HG02759 (cell line): ENCODE measurements around the gene MT2A.

ENCODE experiments used
- ATAC-seq: cut with Tn5 transposase; IDR thresholded peaks from one replicate; pipeline ENCODE4 v1.9.1; 2021; ENCODE audit warnings: mild to moderate bottlenecking, moderate library complexity; ENCODE audit not compliant: unreplicated experiment

The MT2A gene

DNA sequence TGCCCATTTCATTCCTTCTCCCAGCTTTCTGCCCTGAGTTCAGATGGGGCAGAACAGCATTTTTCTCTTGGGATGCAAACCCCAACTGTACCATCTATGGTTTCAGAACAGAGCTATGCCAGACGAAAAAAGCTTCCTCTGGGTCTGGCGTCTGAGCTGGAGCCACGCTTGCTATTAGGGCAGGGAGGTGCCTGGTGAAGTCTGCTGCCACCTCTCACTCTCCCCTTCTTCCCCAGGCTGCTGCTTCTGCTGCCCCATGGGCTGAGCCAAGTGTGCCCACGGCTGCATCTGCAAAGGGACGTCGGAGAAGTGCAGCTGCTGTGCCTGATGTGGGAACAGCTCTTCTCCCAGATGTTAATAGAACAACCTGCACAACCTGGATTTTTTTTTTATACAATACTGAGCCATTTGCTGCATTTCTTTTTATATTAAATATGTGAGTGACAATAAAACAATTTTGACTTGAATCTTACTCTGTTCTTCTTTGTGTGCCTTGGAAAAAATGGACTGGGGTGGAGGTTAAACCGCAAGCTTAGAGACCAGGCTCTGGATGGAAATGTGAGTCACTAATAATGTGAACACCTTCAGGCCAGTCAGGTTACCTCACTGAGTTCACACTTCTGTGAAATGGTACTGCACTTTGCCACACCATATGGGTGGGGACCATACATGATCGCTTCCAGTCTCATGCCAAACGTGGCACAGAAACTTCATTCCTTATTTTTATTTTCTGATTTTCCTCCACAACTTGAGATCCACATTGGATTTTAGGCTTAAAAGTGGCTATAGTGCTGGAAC, 28.4 kb downstream of the MT2A start:
- no peak for ATAC-seq

GRCh38 chr16:56637814-56638750, 29.7 kb downstream of the MT2A start, which contains the start of gene MT1A:
TSS of gene MT1A (plus strand) at chr16:56638666. CDS start at chr16:56638739, 73 bp downstream.
- ATAC-seq: no peak

DNA sequence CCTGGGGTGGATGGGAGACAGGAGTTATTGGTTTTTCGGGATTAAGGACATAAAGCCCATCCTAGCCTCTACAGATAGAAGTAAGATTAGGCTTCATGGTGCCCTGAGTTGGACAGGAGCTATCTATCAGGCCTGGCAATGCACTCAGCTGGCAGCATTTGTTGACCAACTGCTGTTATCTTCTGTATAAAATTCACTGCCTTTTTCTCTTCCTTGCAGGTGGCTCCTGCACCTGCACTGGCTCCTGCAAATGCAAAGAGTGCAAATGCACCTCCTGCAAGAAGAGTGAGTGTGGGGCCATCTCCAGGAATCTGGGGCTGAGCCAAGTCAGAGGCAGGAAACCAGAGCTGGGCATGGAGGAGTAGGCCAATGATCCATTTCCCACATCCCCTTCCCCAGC, 30.7 kb downstream of the MT2A start:
- ATAC-seq: no peak

- no peak for ATAC-seq
These were observed 31.7 kb downstream of the MT2A start for GRCh38 chr16:56640076-56640475.

DNA sequence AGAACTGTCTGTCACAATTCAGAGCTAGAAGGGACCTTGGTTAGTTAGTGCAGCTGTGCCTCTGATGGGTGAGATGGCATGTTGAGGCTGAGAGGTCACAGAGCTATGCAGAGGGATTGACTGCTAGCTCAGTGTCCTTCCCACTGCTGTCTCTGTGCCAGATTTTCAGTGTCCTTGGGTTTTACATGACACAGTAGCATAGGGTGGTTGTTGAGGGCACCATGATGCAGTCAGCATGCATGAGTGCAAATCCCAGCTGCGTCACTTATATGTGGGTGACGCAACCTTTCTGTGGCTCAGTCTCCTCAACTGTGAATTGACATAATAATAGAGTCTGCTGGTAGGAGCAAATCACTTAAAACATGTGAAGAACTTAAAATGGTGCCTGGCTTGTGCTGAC, 32.8 kb downstream of the MT2A start:
- no peak for ATAC-seq

GRCh38 chr16:56643080-56643778, 34.8 kb downstream of the MT2A start:
- peak; percentile 94 for ATAC-seq

DNA sequence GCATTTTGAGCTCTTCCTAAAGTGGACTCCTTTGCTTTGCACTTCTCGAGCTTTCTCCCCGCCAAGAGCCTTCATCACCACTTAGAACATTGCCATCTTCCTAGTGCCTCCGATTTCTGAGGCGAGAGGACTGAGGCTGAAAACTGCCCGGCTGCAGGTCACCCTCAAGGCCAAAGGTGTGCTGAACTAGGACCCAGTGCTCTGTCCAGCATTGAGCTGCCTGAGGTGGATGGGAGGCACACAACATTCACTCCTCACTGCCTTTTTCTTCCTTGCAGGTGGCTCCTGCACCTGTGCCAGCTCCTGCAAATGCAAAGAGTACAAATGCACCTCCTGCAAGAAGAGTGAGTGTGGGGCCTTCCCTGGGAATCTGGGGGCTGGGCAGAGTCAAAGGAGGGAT, 35.4 kb downstream of the MT2A start:
- ATAC-seq: no peak

GRCh38 chr16:56645311-56645710, 36.9 kb downstream of the MT2A start:
- no peak for ATAC-seq

DNA sequence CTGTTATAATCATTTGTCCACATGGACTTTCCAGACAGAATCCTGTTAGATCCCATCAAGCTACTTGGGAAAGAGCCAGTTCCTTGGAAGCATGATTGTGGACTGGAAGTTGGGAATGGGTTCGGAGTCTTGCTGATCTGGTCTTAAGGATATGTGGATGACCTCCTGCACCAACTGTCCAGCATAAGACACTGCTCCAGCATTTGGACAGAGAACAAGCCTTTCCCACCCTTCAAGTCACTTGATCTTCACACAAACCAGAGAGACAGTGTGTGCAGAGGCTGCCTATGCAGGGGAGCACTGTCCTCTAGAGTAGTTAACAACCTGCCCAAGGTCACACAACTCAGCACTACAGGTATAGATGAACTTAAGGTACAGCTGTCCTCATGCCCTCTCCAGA, 37.5 kb downstream of the MT2A start:
- no peak for ATAC-seq

DNA sequence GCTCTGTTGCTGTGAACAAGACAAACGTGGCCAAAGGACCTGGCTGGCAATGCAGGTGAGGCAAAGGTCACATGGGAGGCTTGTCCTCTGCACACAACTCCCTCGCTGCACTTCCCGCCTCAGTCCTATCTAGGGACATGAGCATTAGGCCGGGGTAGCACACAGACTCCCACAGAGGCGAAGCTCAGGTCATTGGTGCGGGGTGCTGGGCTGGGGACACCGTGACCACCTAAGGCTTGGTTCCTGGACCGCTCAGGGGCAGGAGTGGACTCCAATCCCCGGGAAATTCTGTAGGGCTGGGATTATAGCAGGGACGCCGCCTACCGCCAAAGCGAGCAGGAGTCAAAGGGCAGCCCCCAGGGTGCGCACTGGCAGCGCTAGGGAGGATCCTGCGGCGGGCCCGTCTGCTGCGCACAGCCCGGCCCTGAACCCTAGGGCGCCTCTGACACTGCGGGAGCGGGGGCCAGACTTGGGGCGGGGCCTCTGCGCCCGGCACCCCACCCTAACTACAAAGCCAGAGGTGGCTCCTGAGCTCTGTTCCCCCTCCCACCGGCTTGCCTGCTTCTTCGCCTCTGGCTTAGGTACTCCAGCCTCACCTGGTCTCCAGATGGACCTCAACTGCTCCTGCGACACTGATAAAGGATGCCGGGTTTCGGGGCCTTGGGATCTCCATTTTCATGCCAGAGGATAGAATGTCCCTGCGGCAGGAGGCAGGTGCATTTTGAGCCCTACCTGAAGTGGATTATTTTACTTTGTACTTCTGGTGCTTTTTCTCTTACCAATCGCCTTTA, 39.5 kb downstream of the MT2A start:
- no peak for ATAC-seq

DNA sequence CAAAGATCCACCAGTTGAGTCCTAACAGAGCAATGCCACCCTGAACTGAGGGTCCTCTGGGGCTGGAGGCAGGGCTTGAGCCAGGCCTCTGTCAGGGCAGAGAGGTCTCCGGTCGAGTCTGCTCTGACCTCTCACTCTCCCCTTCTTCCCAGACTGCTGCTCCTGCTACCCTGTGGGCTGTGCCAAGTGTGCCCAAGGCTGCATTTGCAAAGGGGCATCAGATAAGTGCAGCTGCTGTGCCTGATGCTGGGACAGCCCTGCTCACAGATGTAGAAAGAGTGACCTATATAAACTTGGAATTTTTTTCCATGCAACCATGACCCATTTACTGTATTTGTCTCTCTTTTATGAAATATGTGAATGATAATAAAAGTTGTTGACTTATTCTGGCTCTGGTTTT, 40.9 kb downstream of the MT2A start:
- ATAC-seq: no peak

DNA sequence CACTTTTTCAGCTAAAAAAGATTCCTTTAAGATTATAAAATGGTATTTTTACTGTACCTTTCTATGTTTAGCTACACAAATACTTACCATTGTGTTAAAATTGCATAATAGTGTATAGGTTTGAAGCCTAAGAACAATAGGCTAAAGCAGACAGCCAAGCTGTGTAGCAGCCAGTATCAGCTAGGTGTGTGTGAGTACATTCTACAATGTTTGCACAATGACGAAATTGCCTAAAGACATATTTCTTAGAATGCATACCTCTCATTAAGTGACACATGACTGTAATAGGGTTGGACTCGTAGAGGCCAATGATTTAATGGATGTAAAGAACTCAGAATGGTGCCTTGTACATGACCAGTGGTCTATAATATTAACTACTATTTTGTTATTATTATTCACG, 41.4 kb downstream of the MT2A start:
- no peak for ATAC-seq

- ATAC-seq: no peak
These were observed 43.2 kb downstream of the MT2A start, which contains the start of gene MT1B for GRCh38 chr16:56651586-56651985. TSS of gene MT1B (plus strand) at chr16:56651886. CDS start at chr16:56651954, 68 bp downstream.

GRCh38 chr16:56652600-56652999, 44.2 kb downstream of the MT2A start:
- no peak for ATAC-seq

GRCh38 chr16:56653218-56653617, 44.8 kb downstream of the MT2A start:
- ATAC-seq: no peak

DNA sequence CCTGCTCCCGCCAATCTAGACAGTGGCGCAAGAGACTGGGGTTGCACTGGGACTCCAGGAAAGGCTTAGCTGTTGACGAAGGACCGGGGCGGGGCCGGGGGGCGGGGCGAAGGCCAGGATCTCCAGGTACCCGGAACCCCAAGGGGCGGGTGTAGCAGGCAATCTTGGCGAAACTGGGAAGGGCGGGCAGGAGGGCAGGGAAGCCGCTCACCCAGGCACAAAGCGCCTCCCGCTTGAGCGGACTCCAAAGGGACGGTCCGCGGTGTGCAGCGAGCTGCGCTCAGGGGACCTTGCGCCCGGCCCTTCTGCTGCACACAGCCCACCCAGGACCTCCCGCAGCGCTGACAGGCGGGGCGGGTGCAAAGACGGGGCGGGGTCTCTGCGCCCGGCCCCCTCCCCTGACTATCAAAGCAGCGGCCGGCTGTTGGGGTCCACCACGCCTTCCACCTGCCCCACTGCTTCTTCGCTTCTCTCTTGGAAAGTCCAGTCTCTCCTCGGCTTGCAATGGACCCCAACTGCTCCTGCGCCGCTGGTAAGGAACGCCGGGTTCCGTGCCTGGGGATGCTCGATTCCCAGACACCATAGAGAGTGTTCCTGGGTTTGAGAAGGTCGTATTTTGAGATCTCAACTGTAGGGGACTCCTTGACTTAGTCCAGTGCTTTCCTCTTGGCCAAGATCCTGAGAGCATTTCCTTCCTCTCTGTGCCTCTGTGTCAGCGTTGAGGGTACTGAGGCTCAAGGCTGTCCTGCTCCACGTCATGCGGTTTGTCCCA, 49.4 kb downstream of the MT2A start, which contains the start of gene MT1F:
TSS of gene MT1F (plus strand) at position 405 of the 772 bp plus-strand sequence. CDS start at position 505, 100 bp downstream.
- peak; percentile 61 for ATAC-seq

- ATAC-seq: no peak
These were observed 50.0 kb downstream of the MT2A start for GRCh38 chr16:56658327-56658875.
